HCT116 (cell line): ENCODE measurements around the gene BSND. TPM values are rescaled to one million over a fixed set of nuclear protein-coding genes. Genes with fewer than 3 reads are reported as not detected.
A peak's percentile ranks its signal among the peaks of the same experiment; 100 is the strongest.

Source experiments
- ATAC-seq: fragments of 200-7000 bp; cut with Tn5 transposase; 2 replicates; pipeline ENCODE4 v1.9.1; 2020; ENCODE audit warnings: mild to moderate bottlenecking, moderate library complexity
- BruUV-seq: library from RNA; stranded (reverse); fragments of 400-500 nt; replicated peaks from 2 replicates; lab custom pipeline; 2021; lab: Mats Ljungman, UMichigan
- CTCF ChIA-PET: fragments of 300-600 bp; sonication (Branson Sonifier 250); formaldehyde crosslinking; loops from one replicate; lab custom pipeline; 2021; ENCODE audit warnings: antibody characterized with exemption; lab: Charles Lee
- POLR2A ChIA-PET: fragments of 300-600, 350-600 bp; sonication (Branson Sonifier 250); formaldehyde crosslinking; loops from one replicate; lab custom pipeline; 2021; ENCODE audit warnings: antibody characterized with exemption; lab: Charles Lee
- RAD21 ChIA-PET, 2 experiments: fragments of 300-600 bp; sonication (Branson Sonifier 250); formaldehyde crosslinking; loops; one replicate each; lab custom pipeline; 2023; ENCODE audit warnings: low total read pairs in 2 of 2; ENCODE audit not compliant: uncharacterized antibody in 2 of 2, unreplicated experiment in 2 of 2, low non-redundant PET in 1 of 2; lab: Charles Lee
- DNase-seq: peaks from one replicate; pipeline ENCODE4 v3.0.0-alpha.2; 2010; ENCODE audit warnings: low read depth, low spot score
- H2AFZ ChIP-seq: fragments of 200-600 bp; shearing (Covaris generic), sonication (generic); 2 replicates; pipeline ENCODE4 v1.6.1; 2017; ENCODE audit warnings: low read depth, mixed run types, mixed read lengths, antibody characterized with exemption, low read length; ENCODE audit not compliant: poor library complexity, severe bottlenecking
- H3K27ac ChIP-seq: 2 replicates; pipeline ENCODE4 v1.5.1; 2012; ENCODE audit warnings: low read depth, low read length
- H3K27me3 ChIP-seq: fragments of 200-600 bp; sonication (generic); 2 replicates; pipeline ENCODE4 v1.6.1; 2016; ENCODE audit warnings: mixed run types, low read length, mixed read lengths; ENCODE audit not compliant: insufficient read depth
- H3K36me3 ChIP-seq, 2 experiments: fragments of 200-500 bp in 1 of 2; fragments of 200-600 bp in 1 of 2; sonication (Bioruptor generic) in 1 of 2; sonication (generic) in 1 of 2; 2 replicates each; pipeline versions ENCODE4 v1.5.1 to v1.6.1; 2014 to 2016; ENCODE audit warnings: low read length in 2 of 2, inconsistent platforms in 1 of 2, mixed read lengths in 1 of 2, mixed run types in 1 of 2; ENCODE audit not compliant: insufficient read depth in 2 of 2, control insufficient read depth in 1 of 2
- H3K4me1 ChIP-seq, 2 experiments: fragments of 200-600 bp in 1 of 2; sonication (generic) in 1 of 2; 2 replicates each; pipeline versions ENCODE4 v1.5.1 to v1.6.1; 2012 to 2017; ENCODE audit warnings: low read length in 2 of 2, inconsistent platforms in 1 of 2, mild to moderate bottlenecking in 1 of 2, mixed read lengths in 1 of 2, mixed run types in 1 of 2, moderate library complexity in 1 of 2; ENCODE audit not compliant: insufficient read depth in 2 of 2, control insufficient read depth in 1 of 2
- H3K4me2 ChIP-seq: fragments of 200-600 bp; sonication (generic); 2 replicates; pipeline ENCODE4 v1.6.1; 2017; ENCODE audit warnings: mixed run types, low read length, mixed read lengths
- H3K4me3 ChIP-seq, 2 experiments: fragments of 200-600 bp in 1 of 2; sonication (generic) in 1 of 2; replicated peaks in 1 of 2; 2 replicates each; pipeline ENCODE4 v1.5.1; 2011 to 2016; ENCODE audit warnings: low read length in 2 of 2, control low read depth in 1 of 2, low read depth in 1 of 2, mild to moderate bottlenecking in 1 of 2, mixed read lengths in 1 of 2, mixed run types in 1 of 2
- H3K79me2 ChIP-seq: fragments of 200-600 bp; sonication (generic); 2 replicates; pipeline ENCODE4 v1.6.1; 2017; ENCODE audit warnings: mild to moderate bottlenecking, mixed run types, low read length, moderate library complexity, mixed read lengths; ENCODE audit not compliant: insufficient read depth
- H3K9ac ChIP-seq: fragments of 200-600 bp; sonication (generic); 2 replicates; pipeline ENCODE4 v1.6.1; 2016; ENCODE audit warnings: low read length, mixed read lengths
- H3K9me2 ChIP-seq: fragments of 200-600 bp; sonication (generic), shearing (Covaris generic); 2 replicates; pipeline ENCODE4 v1.6.1; 2017; ENCODE audit warnings: mixed run types, mild to moderate bottlenecking, moderate library complexity; ENCODE audit not compliant: insufficient read depth
- H3K9me3 ChIP-seq, 2 experiments: fragments of 200-500 bp in 1 of 2; fragments of 200-600 bp in 1 of 2; sonication (Bioruptor generic) in 1 of 2; sonication (generic) in 1 of 2; 2 replicates each; pipeline ENCODE4 v1.6.1; 2014 to 2017; ENCODE audit warnings: low read length in 2 of 2, mixed read lengths in 2 of 2, inconsistent platforms in 1 of 2, low read depth in 1 of 2, mild to moderate bottlenecking in 1 of 2, mixed run types in 1 of 2, moderate library complexity in 1 of 2; ENCODE audit not compliant: control insufficient read depth in 1 of 2, insufficient read depth in 1 of 2
- H4K20me1 ChIP-seq: fragments of 200-600 bp; sonication (generic), shearing (Covaris generic); 2 replicates; pipeline ENCODE4 v1.6.1; 2017; ENCODE audit warnings: mixed run types, mild to moderate bottlenecking, moderate library complexity; ENCODE audit not compliant: insufficient read depth
- CBX3 ChIP-seq: IDR thresholded peaks from 2 replicates; pipeline ENCODE4 v1.6.1; 2012; ENCODE audit warnings: low read depth
- EGR1 ChIP-seq: IDR thresholded peaks from 2 replicates; pipeline ENCODE4 v1.6.1; 2012; ENCODE audit warnings: low read depth
- EZH2 ChIP-seq: fragments of 200-600 bp; sonication (generic); IDR thresholded peaks from 2 replicates; pipeline ENCODE4 v1.6.1; 2017; ENCODE audit warnings: antibody characterized with exemption, mixed run types
- EZH2phosphoT487 ChIP-seq: fragments of 200-600 bp; IDR thresholded peaks from 2 replicates; pipeline ENCODE4 v1.6.1; 2018; ENCODE audit warnings: antibody characterized with exemption, borderline replicate concordance
- FOSL1 ChIP-seq: IDR thresholded peaks from 2 replicates; pipeline ENCODE4 v1.6.1; 2012; ENCODE audit warnings: low read depth
- TCF7L2 ChIP-seq: IDR thresholded peaks from 2 replicates; pipeline ENCODE4 v1.7.0; 2011; ENCODE audit warnings: borderline replicate concordance, inconsistent platforms; ENCODE audit not compliant: insufficient read depth, insufficient read length; ENCODE audit errors: extremely low read depth
- ZFX ChIP-seq: fragments of 450-650 bp; IDR thresholded peaks from 2 replicates; pipeline ENCODE4 v1.6.1; 2017
- ZNF274 ChIP-seq: fragments of 200-500 bp; sonication (Bioruptor generic); IDR thresholded peaks from 2 replicates; pipeline ENCODE4 v1.6.1; 2014; ENCODE audit warnings: mild to moderate bottlenecking, low read depth, low read length, inconsistent platforms
- intact Hi-C: fragments of 100-400 bp; cut with micrococcal nuclease; formaldehyde crosslinking; loops from 2 replicates; pipeline ENCODE4 v1.10.0; 2022
- total RNA-seq: library from RNA; stranded (reverse); gene quantifications from one replicate; pipeline ENCODE4 v1.2.1, GENCODE V29; 2021; ENCODE audit not compliant: unreplicated experiment
- TF ChIP-seq, protein P1 (sequence below): IDR thresholded peaks from 2 replicates; pipeline ENCODE4 v1.6.1; 2012
- TF ChIP-seq, protein P2 (sequence below): IDR thresholded peaks from 2 replicates; pipeline ENCODE4 v1.6.1; 2011; ENCODE audit warnings: mild to moderate bottlenecking, low read length, moderate library complexity; ENCODE audit not compliant: insufficient replicate concordance; ENCODE audit errors: extremely low read depth
- TF ChIP-seq, protein P3 (sequence below): IDR thresholded peaks from 2 replicates; pipeline ENCODE4 v1.6.1; 2012; ENCODE audit warnings: low read depth

Gene BSND
- total RNA-seq, 1 experiment from 2014 or later: not detected

DNA sequence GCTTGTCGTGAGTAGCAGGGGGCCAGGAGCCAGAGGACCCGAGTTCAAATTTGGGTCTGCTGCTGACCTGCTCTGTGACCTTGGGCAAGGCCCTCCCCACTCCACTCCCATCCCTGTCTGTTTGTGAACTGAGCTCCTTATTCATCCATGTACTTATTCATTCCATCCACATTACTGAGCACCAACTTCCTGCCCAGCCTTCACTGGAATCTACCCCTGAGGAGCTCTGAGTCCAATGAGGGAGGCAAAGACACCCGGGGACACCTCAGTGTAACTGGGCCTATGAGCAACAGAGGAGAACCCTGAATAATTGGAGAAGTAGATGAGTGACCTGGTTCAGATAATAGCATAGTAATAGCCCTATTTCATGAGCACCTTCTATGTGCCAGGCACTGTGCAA, 8.9 kb downstream of the BSND start:
- Histone ChIP-seq H3K9ac (no peak overlapping the region), H2AFZ (no peak overlapping the region), H3K9me3 (no peaks in the 10 kb centered on the region), H3K4me3 (no peak overlapping the region), H3K4me1 (peaks cover 0 to 6% of the 10 kb centered on the region in 2 experiments; a peak in 1 of 4 replicates), H4K20me1 (no peaks in the 10 kb centered on the region), H3K9me2 (no peaks in the 10 kb centered on the region), H3K36me3 (no peaks in the 10 kb centered on the region), H3K27ac (no peak overlapping the region), H3K4me2 (peak overlapping the region; percentile 13; the same call in 1 of the 2 replicates), H3K79me2 (no peaks in the 10 kb centered on the region), H3K27me3 (no peaks in the 10 kb centered on the region)
- ATAC-seq: no peak
- intact Hi-C loops: no loop called here
- POLR2A ChIA-PET: no interaction called here
- TF ChIP-seq, protein P1, sequence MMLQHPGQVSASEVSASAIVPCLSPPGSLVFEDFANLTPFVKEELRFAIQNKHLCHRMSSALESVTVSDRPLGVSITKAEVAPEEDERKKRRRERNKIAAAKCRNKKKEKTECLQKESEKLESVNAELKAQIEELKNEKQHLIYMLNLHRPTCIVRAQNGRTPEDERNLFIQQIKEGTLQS: no peak
- TF ChIP-seq ZNF274: no peak
- DNase-seq: no peak
- no TSS peak for BruUV-seq
- CTCF ChIA-PET: interaction anchor here (1.2 kb wide), 1 partner anchor 14 kb away, joined by 6 read pairs; no protein-coding TSS in a partner anchor
- RAD21 ChIA-PET: interaction anchor here in 1 of 2 experiments (1.0 kb wide), 1 partner anchor 63 kb away, joined by 3 read pairs; no protein-coding TSS in a partner anchor

- Histone ChIP-seq H3K4me3 (no peak overlapping the region), H3K27ac (no peak overlapping the region), H3K4me2 (no peak overlapping the region)
- TF ChIP-seq, protein P2, sequence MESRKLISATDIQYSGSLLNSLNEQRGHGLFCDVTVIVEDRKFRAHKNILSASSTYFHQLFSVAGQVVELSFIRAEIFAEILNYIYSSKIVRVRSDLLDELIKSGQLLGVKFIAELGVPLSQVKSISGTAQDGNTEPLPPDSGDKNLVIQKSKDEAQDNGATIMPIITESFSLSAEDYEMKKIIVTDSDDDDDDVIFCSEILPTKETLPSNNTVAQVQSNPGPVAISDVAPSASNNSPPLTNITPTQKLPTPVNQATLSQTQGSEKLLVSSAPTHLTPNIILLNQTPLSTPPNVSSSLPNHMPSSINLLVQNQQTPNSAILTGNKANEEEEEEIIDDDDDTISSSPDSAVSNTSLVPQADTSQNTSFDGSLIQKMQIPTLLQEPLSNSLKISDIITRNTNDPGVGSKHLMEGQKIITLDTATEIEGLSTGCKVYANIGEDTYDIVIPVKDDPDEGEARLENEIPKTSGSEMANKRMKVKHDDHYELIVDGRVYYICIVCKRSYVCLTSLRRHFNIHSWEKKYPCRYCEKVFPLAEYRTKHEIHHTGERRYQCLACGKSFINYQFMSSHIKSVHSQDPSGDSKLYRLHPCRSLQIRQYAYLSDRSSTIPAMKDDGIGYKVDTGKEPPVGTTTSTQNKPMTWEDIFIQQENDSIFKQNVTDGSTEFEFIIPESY: no peak
- TF ChIP-seq ZFX (no peak), TCF7L2 (no peak), EZH2phosphoT487 (no peak), ZNF274 (no peak), EZH2 (no peak), EGR1 (no peak), FOSL1 (no peak), CBX3 (no peak)
- TF ChIP-seq, protein P3, sequence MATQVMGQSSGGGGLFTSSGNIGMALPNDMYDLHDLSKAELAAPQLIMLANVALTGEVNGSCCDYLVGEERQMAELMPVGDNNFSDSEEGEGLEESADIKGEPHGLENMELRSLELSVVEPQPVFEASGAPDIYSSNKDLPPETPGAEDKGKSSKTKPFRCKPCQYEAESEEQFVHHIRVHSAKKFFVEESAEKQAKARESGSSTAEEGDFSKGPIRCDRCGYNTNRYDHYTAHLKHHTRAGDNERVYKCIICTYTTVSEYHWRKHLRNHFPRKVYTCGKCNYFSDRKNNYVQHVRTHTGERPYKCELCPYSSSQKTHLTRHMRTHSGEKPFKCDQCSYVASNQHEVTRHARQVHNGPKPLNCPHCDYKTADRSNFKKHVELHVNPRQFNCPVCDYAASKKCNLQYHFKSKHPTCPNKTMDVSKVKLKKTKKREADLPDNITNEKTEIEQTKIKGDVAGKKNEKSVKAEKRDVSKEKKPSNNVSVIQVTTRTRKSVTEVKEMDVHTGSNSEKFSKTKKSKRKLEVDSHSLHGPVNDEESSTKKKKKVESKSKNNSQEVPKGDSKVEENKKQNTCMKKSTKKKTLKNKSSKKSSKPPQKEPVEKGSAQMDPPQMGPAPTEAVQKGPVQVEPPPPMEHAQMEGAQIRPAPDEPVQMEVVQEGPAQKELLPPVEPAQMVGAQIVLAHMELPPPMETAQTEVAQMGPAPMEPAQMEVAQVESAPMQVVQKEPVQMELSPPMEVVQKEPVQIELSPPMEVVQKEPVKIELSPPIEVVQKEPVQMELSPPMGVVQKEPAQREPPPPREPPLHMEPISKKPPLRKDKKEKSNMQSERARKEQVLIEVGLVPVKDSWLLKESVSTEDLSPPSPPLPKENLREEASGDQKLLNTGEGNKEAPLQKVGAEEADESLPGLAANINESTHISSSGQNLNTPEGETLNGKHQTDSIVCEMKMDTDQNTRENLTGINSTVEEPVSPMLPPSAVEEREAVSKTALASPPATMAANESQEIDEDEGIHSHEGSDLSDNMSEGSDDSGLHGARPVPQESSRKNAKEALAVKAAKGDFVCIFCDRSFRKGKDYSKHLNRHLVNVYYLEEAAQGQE: no peak
- TF ChIP-seq, all 23 proteins: peak for 0
- peaks cover 0 to 6% of the 10 kb centered on the region in 2 experiments; a peak in 1 of 4 replicates for H3K4me1 ChIP-seq
- intact Hi-C loops: no loop called here
- no peak for DNase-seq
- ATAC-seq: no peak
- no peaks in the 10 kb centered on the region for H3K36me3 ChIP-seq
- BruUV-seq: no TSS peak
- ChIA-PET POLR2A (no interaction called here), RAD21 (no interaction called here), CTCF (interaction anchor here (0.7 to 1.4 kb wide), 3 partner anchors 11 to 60 kb away, joined by 3 to 5 read pairs (median 3); no protein-coding TSS in a partner anchor)
- no peak overlapping the region for H3K9ac ChIP-seq
- no peaks in the 10 kb centered on the region for H4K20me1 ChIP-seq
- H2AFZ ChIP-seq: no peak overlapping the region
- no peaks in the 10 kb centered on the region for H3K9me3 ChIP-seq
- H3K27me3 ChIP-seq: peaks cover 8% of the 10 kb centered on the region; the same call in 1 of the 2 replicates
- H3K79me2 ChIP-seq: no peaks in the 10 kb centered on the region
- no peaks in the 10 kb centered on the region for H3K9me2 ChIP-seq
Measured at GRCh38 chr1:55010194-55010886, 11.6 kb downstream of the BSND start.
